Left renal pelvis (tissue), 4 donors: ENCODE results near the gene ZNF236. TPM values are rescaled to one million over a fixed set of nuclear protein-coding genes. Genes with fewer than 3 reads are reported as not detected.
A peak's percentile ranks its signal among the peaks of the same experiment; 100 is the strongest.

Experiments
- DNase-seq, 4 donors: peaks; one replicate each; pipeline ENCODE4 v3.0.0-alpha.2; 2013; ENCODE audit warnings: low read depth in 4 of 4, low spot score in 3 of 4
- polyA plus RNA-seq, 4 donors: library from polyadenylated mRNA; unstranded; fragments of 120-200 nt; gene quantifications; one replicate each; pipeline ENCODE4 v1.2.1, GENCODE V29; 2013; ENCODE audit not compliant: insufficient read length in 4 of 4

Gene ZNF236
- polyA plus RNA-seq, 4 donors = 9.1 to 11.3 (median 9.8) TPM

GRCh38 chr18:76855594-76855993, 33.2 kb downstream of the ZNF236 start:
- no peak for DNase-seq

GRCh38 chr18:76857476-76857875, 35.1 kb downstream of the ZNF236 start:
- DNase-seq = no peak

DNA sequence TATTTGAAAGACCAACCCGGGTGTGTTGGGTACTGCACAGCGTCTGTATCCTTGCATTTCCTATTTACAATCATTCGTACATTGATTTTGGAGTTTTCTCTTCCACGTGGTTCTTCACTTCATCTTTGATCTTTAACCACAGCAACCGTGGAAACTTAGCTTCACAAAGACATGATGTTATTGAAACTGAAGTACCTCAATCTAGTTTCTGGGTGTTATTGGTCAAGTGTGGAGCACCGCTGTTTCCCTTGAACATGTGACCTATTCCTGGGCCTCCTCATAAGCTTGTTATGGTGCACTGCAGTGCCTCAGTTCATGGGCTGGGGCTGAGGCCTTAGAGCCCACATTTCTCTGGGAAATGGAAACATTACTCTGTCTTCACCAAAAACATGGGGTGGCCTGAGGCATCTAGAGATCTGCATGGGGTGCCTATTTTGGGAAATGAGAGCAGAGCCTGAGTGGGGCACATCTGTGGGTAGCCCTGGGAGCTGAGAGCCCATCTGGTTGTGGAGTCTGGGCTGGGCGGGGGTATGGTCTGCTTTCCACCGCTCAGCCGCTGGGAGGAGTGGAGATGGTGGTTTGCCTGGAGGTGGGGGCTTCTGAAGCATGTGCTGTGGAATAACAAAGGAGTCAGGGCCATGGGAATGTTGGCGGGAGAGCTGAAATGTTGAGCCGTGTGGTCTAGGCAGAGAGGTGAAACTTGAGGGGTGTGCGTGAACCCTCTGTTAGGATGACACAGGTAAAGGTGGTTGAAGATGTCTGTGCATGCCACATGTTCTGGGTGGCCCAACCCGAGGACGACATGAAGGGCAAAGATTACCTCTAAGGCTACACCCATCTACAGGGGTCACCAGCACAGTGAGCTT, 37.4 kb downstream of the ZNF236 start:
- no peak for DNase-seq

GRCh38 chr18:76860411-76860810, 38.1 kb downstream of the ZNF236 start:
- DNase-seq = no peak

DNA sequence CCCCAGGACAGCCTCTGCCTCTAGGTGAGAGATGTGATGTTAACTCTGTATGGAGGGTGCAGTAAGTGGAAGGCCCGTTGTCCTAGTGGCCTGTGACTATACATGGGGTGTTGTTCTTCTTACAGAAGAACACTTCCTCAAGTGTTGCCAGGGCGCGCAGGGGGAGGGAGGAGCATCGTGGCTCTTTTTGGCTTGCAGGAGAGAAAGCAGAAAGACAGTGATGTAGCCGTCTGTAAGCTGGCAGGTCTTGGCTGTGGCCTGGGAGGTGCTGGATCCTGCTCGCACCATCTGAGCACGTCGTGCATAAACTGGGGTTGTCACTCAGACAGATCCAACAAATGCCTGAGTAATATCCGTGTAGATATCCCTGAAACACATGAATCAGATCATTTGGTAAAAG, 44.3 kb downstream of the ZNF236 start:
- DNase-seq = no peak

DNA sequence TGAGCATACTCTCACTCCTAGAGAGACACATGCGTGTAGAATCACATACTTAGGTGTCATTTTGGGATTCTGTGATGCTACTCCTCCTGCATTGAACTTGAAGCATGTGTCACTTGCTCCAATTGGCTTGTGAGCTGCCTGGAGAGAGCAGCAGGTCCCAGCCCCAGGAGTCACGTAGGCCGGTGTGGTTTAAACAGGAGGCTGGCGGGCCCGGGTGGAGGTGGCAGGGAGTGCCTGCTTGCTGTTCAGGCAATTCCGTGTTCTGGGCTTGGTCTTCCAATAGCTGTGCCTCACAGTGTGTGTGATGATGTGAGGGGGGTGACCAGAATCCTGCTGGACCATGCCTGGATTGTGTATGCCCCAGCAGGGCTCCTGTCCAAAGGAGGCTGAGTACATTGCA, 51.0 kb downstream of the ZNF236 start:
- DNase-seq = no peak

DNA sequence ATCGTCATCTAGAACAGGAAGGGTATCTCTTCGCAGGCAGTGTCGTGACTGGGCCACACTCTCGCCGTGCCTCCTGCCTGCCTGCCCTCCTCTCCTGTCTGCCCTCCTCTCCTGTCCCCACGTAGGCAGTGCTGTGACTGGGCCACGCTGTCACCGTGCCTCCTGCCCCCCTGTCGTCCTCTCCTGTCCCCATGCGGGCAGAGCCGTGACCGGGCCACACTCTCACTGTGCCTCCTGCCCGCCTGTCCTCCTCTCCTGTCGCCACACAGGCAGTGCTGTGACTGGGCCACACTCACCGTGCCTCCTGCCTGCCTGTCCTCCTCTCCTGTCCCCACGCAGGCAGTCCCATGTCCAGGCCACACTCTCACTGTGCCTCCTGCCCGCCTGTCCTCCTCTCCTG, 51.4 kb downstream of the ZNF236 start:
- no peak for DNase-seq

DNA sequence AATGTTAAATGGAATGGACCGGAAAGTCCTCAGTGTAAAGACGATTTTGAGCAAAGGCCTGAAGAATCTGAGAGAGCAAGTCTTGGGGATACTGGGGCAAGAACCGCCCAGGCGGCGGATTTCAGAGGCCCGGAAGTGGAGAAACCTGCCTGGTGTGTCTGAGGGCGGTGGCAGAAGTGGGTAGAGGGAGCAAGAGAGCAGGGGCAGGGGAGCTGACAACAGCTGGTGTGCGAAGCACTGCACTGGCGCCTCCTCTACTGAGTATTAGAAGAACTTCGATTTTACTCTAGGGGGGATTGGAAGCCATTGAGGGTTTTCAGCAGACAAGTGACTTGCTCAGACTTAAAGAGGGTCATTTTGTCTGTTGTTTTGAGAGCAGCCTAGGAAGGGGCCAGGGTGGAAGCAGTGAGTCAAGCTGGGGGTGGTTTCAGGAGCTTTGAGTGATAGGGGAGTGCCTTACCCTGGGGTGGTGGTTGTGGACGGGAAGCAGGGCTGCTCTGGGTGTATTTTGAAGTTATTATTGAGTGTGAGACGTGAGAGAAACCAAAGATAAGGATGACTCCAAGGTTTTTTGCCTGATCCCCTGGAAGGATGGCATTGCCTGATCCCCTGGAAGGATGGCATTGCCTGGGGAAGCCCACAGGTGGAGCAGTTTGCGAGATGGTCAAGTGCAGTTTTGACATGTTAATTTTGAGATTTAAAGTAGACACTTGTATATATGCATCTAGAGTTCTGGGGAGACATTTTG, 52.5 kb downstream of the ZNF236 start:
- DNase-seq = no peak

DNA sequence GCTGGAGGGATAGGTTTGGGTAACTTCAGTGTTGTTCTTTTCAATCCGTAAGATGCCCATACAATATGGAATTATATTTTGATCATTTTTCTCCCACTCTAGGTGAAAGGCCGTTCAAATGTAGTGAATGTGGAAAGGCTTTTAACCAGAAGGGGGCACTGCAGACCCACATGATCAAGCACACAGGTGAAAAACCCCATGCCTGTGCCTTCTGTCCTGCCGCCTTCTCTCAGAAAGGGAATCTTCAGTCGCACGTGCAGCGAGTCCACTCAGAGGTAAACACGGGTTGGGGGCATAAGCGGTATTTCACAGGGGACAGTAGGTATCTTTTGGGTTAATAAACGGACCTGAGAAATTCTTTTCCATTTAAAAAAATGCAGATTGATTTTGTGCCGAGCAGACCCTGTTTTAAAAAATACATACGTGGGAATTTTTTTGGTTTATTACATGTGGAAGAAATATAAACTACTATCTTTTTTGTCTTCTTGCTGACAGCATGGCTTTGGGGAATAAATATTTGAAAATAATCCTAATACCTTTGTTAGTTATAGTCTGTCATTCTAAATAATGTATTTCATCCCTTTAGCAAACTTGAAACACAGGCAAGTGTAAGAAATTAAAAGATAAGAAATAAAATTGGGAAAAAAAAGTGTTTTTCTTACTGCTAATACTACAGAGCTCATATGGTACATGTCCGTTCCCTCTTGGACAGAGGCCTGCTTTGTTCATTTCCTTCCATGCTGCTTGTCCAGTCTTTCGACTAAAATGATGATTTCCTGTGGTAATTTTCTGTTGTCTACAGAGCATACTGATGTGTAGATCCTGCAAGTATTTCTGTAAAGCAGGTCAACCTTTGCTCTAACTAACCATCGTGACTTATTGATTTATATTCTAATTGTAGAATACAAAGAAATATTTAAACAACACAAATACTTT, 53.3 kb downstream of the ZNF236 start:
- peak; percentile 7 to 24 (median 22) for DNase-seq

DNA sequence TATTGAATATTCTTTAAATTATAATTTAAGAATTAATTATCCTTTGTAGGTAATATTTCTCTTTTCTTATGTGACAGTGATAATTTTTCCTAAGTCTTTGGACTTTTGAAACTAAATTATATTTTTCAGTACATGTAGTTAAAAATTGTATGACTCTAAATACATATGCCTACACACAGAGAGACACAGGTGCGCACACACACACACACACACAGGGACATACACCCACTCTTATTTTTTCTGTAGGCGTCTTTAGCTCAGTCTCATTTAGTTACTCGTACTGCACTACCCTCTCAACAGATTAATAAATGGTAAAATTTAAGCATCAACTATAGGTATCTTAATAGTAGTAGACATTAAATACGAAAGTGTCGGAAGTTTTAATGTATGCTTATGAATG, 56.1 kb downstream of the ZNF236 start:
- DNase-seq = no peak

GRCh38 chr18:76880026-76880425, 57.7 kb downstream of the ZNF236 start:
- DNase-seq = no peak

- no peak for DNase-seq
These were observed 59.4 kb downstream of the ZNF236 start for GRCh38 chr18:76881744-76882143.

DNA sequence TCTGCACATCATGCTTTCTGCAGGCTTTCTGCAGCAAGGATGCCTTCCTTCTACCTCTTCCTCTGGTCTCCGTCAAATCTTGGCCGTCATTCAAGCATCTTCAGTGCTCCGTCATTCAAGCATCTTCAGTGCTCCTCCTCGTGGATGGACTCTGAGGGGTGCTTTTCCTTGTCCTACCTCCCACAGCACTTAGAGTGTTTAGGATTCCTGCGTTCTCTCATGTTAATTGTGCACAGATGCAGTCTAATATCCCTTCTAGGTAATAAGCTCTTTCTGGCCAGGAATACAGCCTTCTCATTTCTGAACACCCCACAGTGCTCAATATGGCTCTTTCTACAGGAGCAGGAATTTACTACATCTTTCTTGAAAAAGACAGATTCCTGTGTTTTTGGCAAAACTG, 59.8 kb downstream of the ZNF236 start:
- DNase-seq = no peak

- no peak for DNase-seq
These were observed 62.6 kb downstream of the ZNF236 start for GRCh38 chr18:76885001-76885400.

DNA sequence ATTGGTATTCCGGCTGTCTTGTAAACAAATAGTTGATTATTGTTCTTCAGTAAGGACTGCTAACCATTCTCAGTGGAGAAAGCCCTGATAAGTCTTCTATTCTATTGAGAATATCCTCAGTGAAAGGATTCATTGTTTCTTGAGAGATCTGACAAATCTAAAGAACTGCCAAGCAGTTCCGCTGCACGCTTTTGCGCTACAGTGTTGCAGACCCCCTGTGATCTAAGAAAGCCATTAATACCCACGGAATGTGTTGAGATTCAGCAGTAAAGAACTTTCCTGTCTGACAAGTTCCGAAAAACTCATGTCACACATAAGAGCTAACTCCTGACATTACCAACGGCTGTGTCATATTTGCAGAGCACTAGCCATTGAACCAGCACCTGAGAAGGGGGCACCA, 63.8 kb downstream of the ZNF236 start:
- DNase-seq = no peak

GRCh38 chr18:76889091-76889699, 66.8 kb downstream of the ZNF236 start:
- no peak for DNase-seq

GRCh38 chr18:76892832-76893231, 70.5 kb downstream of the ZNF236 start:
- no peak for DNase-seq

DNA sequence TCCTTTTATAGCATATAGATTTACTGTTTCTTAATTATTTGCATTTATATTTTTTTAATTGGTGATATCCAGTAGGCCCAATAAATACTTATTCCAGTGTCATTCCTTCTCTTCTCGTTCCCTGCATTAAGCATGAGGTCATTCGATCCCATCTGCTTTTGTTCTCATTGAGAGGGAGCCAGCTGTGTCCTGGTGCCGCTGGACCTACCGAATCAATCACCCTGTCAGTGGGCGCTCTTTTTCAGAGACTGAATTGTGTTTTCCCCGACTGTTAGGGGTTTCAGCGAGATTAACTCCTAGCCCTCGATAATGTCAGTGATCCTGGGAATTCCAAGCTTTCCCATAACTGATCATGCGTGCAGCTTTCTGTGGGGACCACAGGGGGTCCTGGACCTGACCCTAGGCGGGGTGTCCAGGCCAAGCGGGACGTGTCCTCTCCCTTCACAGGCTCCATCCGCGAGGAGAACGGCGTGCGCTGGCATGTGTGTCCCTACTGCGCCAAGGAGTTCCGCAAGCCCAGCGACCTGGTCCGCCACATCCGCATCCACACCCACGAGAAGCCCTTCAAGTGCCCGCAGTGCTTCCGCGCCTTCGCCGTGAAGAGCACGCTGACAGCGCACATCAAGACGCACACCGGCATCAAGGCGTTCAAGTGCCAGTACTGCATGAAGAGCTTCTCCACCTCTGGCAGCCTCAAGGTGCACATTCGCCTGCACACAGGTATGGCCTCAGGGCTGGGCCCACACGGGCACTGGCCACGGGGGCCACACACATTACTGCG, 72.4 kb downstream of the ZNF236 start:
- DNase-seq = no peak

- no peak for DNase-seq
These were observed 73.1 kb downstream of the ZNF236 start for GRCh38 chr18:76895498-76895897.

- DNase-seq = no peak
These were observed 74.3 kb downstream of the ZNF236 start for GRCh38 chr18:76896677-76897076.
